GM18907 (cell line): Measurements from ENCODE around the gene LRRC8B.
A peak's percentile ranks its signal among the peaks of the same experiment; 100 is the strongest.
"Not testable (repeated sequence)": the region's sequence is repeated elsewhere in the genome, so short reads cannot be mapped to it uniquely, and the experiment has no call there.

Experiments
- ATAC-seq: cut with Tn5 transposase; IDR thresholded peaks from one replicate; pipeline ENCODE4 v1.9.1; 2021; ENCODE audit warnings: mild to moderate bottlenecking, moderate library complexity; ENCODE audit not compliant: unreplicated experiment

Gene LRRC8B

GRCh38 chr1:89523572-89524368 is 859 bp upstream of the LRRC8B start:
- peak; percentile 45 for ATAC-seq

GRCh38 chr1:89525169-89525855 is 683 bp downstream of the LRRC8B start:
- peak; percentile 41 for ATAC-seq

GRCh38 chr1:89527256-89527655 is 2.6 kb downstream of the LRRC8B start:
- no peak for ATAC-seq

GRCh38 chr1:89527750-89528381 is 3.2 kb downstream of the LRRC8B start:
- no peak for ATAC-seq

- no peak for ATAC-seq
Observed at GRCh38 chr1:89528382-89528780, 3.8 kb downstream of the LRRC8B start.

- ATAC-seq: no peak
Observed at GRCh38 chr1:89529196-89529595, 4.6 kb downstream of the LRRC8B start.

GRCh38 chr1:89530444-89531089 is 5.9 kb downstream of the LRRC8B start:
- no peak for ATAC-seq

- no peak for ATAC-seq
Observed at GRCh38 chr1:89531480-89532139, 7.0 kb downstream of the LRRC8B start.

- no peak for ATAC-seq
Observed at GRCh38 chr1:89532228-89532627, 7.6 kb downstream of the LRRC8B start.

- no peak for ATAC-seq
Observed at GRCh38 chr1:89532866-89533265, 8.2 kb downstream of the LRRC8B start.

- no peak for ATAC-seq
Observed at GRCh38 chr1:89535537-89535936, 10.9 kb downstream of the LRRC8B start.

- ATAC-seq: no peak
Observed at GRCh38 chr1:89536555-89537341, 12.1 kb downstream of the LRRC8B start.

- no peak for ATAC-seq
Observed at GRCh38 chr1:89538361-89538760, 13.7 kb downstream of the LRRC8B start.

GRCh38 chr1:89539128-89539527 is 14.5 kb downstream of the LRRC8B start:
- ATAC-seq: no peak

- ATAC-seq: no peak
Observed at GRCh38 chr1:89540406-89540970, 15.9 kb downstream of the LRRC8B start.

GRCh38 chr1:89542345-89542744 is 17.7 kb downstream of the LRRC8B start:
- ATAC-seq: no peak

- not testable (repeated sequence) for ATAC-seq
Observed at GRCh38 chr1:89543632-89544031, 19.0 kb downstream of the LRRC8B start.

- ATAC-seq: no peak
Observed at GRCh38 chr1:89545264-89546038, 20.8 kb downstream of the LRRC8B start.
